AG09319 (cell line): ENCODE results near the gene ANKRD63.

Experiments
- DNase-seq: peaks from one replicate; pipeline ENCODE4 v3.0.0-alpha.2; 2010; ENCODE audit warnings: low read depth; ENCODE audit errors: extremely low read depth
- TF ChIP-seq, protein P1 (sequence below): IDR thresholded peaks from 2 replicates; pipeline ENCODE4 v1.5.1; 2011; ENCODE audit warnings: low read depth, mild to moderate bottlenecking, inconsistent platforms, low read length, moderate library complexity

Gene ANKRD63

DNA sequence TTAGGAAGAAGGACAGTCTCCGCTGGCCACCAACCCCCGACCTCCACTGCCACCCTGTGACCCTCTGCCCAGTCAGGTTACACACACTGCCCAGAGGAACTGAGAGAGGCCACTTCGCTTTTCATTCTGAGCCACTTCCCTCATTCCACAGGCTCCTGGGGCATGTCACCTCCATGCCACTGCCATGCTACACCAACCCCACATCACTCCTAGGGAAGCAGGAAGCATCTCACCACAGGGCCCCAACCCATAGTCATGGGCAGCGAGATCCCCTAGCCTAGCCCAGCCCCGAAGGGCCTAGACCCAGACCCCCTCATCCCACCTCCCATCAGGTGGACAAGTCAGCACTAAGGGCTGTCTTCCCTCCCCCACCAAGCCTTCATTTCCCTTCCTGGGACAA is 23.5 kb upstream of the ANKRD63 start:
- DNase-seq, result no peak
- TF ChIP-seq, protein P1, sequence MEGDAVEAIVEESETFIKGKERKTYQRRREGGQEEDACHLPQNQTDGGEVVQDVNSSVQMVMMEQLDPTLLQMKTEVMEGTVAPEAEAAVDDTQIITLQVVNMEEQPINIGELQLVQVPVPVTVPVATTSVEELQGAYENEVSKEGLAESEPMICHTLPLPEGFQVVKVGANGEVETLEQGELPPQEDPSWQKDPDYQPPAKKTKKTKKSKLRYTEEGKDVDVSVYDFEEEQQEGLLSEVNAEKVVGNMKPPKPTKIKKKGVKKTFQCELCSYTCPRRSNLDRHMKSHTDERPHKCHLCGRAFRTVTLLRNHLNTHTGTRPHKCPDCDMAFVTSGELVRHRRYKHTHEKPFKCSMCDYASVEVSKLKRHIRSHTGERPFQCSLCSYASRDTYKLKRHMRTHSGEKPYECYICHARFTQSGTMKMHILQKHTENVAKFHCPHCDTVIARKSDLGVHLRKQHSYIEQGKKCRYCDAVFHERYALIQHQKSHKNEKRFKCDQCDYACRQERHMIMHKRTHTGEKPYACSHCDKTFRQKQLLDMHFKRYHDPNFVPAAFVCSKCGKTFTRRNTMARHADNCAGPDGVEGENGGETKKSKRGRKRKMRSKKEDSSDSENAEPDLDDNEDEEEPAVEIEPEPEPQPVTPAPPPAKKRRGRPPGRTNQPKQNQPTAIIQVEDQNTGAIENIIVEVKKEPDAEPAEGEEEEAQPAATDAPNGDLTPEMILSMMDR, result no peak

DNA sequence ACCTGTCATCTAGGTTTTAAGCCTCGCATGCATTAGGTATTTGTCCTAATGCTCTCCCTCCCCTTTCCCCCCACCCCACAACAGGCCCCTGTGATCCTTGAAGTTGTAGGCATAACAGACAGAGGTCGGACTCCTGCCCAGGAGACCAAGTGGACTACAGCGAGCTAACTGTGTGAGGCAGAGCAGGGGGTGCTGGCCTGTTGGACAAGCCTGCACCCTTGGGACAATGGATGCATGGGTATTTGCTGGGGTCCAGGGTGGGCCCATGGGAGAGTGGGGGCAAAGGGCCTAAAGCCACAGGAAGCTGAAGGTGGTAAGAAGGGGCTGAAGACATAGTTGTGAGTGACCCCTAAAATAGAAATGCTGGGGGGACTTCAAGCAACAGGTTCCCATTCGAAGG is 22.4 kb upstream of the ANKRD63 start:
- TF ChIP-seq, protein P1, result no peak
- DNase-seq, result no peak

DNA sequence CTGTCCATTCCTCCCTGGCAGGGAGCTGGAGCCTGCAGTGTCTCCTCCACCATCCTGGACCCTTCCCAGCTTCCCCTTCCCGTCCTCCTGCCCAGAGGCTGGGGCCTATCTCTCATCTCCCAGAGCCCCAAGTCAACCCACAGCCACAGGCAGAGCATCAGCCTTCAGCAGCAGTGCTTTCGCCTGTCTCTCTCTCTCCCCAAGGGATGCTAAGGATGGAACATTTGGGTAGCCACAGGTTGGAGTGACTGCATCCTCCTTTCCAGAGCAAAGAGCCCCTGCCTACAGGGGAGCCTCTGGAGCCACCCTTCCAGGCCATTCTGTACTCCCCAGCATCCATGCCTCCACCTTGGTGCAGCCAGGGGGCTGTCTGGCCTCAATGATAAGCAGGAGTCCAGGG is 20.7 kb upstream of the ANKRD63 start:
- TF ChIP-seq, protein P1, result no peak
- DNase-seq, result no peak

DNA sequence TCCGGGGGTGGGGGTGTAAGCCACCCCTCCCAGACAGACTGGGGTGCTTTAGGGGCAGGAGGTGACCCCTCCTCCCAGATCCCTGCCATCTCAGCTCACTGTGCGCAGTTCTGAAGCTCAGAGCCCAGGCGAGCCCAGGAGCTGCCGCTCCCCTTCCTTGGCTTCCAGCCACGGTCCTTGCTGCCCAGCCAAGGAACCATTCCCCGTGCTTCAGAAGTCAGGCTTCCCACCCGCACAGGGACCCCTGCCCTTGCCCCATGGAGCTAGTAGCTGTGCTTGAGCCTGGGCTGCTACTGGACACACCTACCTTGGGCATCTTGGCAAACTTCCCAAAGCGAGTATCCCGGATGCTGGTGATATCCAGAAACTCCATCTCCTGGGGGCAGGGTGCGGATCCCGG is 20.1 kb upstream of the ANKRD63 start:
- TF ChIP-seq, protein P1, result no peak
- DNase-seq, result no peak

DNA sequence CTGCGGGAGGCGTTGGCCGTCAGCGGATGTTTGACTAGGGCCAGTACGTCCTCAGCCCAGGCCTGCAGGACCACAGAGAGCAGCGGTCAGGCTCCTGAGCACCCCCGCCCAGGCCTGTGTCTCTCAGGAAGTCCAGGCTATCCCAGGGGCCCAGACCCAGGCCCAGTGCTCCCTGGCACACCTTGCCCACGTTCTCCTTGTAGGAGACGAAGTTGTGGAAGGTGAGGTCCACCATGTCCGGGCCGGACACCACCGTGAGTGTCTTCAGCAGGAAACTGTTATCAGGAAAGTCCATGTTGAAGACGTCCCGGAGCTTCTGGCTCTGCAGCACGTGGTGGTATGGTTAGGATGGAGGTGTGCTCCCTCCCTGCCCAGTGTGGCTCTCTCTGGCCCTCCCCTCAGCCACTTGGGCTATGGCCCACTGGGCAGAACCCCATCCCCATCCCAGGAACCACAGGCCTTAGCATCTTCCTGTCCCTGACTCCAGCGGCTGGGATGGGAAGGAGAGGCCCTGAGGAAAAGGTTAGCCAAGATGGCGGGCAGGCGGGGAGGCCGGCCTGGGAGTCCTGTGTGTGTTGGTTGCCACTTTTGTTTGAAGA is 19.5 kb upstream of the ANKRD63 start:
- TF ChIP-seq, protein P1, result no peak
- DNase-seq, result no peak

DNA sequence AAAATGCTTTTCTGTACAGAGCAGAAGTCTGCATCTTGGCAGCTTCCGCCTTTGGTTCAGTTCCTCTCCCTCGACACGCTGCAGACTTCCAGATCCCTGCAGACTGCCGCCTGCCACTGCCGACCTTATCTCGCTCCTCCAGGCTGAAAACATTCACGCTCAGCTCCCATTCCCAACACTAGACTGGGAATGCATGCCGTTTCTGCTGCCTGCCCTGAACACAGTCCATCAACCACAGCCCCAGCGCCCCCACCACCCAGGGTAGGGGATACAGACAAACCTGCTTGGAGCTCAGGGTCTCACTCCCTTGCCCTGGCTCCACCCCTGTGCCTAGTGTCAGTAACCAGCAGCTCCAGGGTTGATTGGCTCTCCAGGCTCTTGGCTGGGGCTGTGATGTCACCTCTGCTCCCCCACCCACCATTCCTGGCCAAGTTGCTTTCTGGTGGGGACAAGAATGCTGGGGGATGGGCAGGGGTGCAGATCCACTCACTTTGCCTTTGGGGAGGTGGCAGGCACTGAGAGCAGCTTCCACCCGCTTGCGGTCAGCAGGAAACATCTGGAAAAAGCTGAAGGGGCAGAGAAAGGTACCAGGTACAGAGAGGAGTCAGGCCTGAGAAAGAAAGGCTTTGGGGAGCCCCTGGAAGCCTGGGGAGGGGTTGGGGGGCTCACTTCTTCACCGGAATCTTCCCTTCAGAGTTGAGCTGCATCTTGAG is 18.8 kb upstream of the ANKRD63 start:
- TF ChIP-seq, protein P1, result no peak
- no peak for DNase-seq

DNA sequence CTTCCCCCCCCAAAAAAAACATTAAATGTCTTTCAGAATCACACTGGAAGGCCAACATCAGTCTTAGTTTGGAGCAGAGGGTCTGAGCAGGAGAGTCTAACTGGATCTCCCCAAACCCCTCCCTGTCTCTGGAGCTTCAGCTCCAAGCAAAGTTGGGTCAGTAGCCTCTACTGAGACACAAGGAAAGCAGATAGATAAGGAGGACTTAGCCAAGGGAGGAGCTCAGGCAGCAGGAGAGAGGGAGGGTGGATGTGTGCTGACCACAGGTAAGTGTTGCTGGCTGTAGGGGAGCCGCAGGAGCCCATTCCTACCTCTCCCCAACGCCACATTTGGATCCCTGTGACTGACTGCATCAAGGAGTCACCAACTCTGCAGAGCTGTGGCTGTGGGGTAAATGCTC is 17.9 kb upstream of the ANKRD63 start:
- TF ChIP-seq, protein P1, result no peak
- DNase-seq, result no peak
